ENCODE results near the gene TCF4.

Gene TCF4

DNA sequence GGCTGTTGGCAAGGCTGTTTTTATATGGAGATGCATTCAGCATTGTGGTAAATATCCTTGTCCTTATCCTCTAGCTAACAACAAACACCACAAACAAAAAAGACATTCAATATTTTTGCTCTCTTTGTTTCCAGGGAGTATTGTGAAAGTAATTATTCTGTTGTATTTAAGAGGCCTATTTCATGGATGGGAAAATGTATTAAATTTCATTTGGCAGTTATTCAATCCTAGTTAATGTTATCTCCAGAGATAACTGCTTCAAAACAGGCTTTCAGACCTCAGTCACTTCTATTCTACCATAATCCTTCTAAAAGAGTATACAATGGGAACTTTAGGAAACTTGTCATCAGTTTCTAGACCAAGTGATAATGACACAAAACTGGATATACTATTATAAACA is 348.3 kb downstream of the TCF4 start:
- TF ChIP-seq, protein P1, sequence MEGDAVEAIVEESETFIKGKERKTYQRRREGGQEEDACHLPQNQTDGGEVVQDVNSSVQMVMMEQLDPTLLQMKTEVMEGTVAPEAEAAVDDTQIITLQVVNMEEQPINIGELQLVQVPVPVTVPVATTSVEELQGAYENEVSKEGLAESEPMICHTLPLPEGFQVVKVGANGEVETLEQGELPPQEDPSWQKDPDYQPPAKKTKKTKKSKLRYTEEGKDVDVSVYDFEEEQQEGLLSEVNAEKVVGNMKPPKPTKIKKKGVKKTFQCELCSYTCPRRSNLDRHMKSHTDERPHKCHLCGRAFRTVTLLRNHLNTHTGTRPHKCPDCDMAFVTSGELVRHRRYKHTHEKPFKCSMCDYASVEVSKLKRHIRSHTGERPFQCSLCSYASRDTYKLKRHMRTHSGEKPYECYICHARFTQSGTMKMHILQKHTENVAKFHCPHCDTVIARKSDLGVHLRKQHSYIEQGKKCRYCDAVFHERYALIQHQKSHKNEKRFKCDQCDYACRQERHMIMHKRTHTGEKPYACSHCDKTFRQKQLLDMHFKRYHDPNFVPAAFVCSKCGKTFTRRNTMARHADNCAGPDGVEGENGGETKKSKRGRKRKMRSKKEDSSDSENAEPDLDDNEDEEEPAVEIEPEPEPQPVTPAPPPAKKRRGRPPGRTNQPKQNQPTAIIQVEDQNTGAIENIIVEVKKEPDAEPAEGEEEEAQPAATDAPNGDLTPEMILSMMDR (IDR thresholded peaks at IDR 0.05; ENCODE audit: low read depth, low read length, missing control alignments), result no peak
- no peak overlapping the region for H3K4me3 ChIP-seq (replicated peaks; ENCODE audit: low read depth, low read length)
- no peak for DNase-seq (ENCODE audit: extremely low read depth, low read depth)

DNA sequence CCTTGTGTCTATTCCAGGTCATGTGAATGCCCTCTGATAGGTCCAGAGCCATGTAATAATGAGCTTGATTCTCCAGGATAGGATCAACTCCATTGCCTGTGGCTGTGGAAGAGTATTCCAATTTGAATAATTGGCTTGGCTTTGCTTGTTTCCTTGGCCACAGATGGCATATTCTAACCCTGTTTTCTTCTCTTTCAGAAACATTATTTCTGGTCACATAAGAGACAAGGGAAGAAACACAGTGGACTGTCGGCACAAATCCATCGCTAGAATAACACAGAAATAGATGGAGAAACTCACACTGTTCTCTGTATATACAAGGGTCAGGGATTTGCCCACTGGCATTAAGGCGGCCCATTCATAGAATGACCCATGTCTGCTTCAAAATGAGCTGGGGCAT is 350.3 kb downstream of the TCF4 start:
- H3K4me3 ChIP-seq (replicated peaks; ENCODE audit: low read depth, low read length), result no peak overlapping the region
- no peak for DNase-seq (ENCODE audit: extremely low read depth, low read depth)
- TF ChIP-seq, protein P1 (IDR thresholded peaks at IDR 0.05; ENCODE audit: low read depth, low read length, missing control alignments), result no peak

DNA sequence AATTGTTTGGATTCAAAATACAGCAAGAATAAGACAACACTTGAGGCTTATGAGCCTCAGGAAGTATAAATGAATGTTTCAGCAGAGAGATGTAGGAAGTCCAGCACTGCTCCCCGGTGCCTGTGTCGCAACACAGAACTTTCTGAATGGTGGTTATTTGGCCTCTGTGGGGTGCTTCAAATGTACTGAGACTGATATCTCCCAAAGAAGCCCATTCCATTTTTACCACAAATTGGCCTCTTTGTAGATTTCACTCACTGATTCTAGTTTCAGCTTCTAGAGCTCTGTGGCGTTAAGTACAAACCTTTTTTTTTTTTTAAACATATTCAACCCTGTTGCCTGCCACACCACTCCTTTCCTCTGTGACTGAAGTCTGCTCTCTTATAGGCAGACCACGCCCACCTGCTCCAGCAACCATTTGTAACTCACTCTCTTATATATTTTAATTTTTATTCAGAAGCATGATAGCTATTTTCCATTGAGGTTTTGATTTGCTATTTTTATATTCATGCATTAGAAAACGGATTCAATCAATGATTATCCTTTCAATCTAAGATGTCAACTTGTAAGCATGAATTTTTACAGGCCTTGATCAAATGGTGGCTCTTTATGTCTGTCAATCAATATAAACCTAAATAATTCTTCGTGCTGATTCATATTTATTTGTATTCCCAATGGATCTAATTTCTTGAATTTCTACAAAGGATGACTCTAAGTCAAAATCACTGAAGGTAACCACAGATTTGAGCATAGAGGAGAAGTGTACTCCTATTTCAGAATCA is 351.7 kb downstream of the TCF4 start:
- DNase-seq (ENCODE audit: extremely low read depth, low read depth), result no peak
- H3K4me3 ChIP-seq (replicated peaks; ENCODE audit: low read depth, low read length), result no peak overlapping the region

DNA sequence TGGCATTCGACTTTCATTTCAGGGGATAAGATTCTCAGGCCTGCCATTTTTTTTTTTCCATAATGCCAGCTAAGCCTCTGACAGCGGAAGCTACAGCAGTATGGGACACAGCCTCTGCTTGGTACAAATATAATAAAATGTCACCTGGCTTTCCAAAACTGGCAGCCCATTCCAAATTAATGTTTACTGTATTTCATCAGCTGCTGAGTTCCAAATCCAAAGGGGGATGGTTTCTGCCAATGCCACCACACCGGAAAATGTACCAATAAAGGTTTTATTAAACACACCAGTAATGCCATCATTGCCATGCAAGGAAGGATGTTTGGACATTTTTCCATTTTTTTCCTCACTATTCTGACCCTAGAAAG is 352.9 kb downstream of the TCF4 start:
- no peak overlapping the region for H3K4me3 ChIP-seq (replicated peaks; ENCODE audit: low read depth, low read length)
- no peak for DNase-seq (ENCODE audit: extremely low read depth, low read depth)
- TF ChIP-seq, protein P1 (IDR thresholded peaks at IDR 0.05; ENCODE audit: low read depth, low read length, missing control alignments), result no peak

More for the DNA sequence above, 351.7 kb downstream of the TCF4 start:
- TF ChIP-seq, protein P1 (IDR thresholded peaks at IDR 0.05; ENCODE audit: low read depth, low read length, missing control alignments), result no peak

DNA sequence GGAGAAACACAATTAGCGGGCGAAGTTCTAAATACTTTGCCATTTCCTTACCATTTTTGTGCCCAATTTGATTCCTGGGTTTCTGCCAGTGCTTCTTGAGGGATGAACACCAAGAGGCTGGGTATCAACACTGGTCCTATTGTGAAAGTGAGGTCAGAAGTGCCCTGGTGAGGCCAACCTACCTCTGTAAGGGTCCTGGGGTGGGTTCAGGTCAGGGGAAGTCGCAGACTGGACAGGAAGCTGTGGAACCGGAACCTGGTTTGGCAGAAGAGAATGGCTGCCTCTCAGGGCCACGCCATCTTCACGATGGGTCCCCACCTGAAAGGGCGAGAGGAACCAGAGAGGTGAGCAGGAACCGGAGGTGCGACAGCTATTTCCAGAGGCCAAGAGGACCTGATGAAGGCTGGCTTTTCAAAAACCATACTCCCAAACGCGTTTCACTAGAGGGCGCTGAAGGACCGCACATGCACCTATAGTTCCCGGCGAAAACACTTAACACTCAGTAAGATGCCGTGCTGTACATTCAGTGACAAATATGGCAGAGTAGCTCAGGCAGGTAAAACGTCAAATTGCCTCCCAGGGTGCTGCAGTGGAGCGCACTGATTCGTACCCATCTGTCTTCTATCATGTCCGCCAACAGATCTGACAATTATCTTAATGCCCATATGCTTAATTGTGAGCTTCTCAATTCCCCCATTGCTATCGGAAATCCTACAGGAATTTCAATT is 353.5 kb downstream of the TCF4 start:
- H3K4me3 ChIP-seq (replicated peaks; ENCODE audit: low read depth, low read length), result no peak overlapping the region
- peak; percentile 69 for DNase-seq (ENCODE audit: extremely low read depth, low read depth)
- TF ChIP-seq, protein P1 (IDR thresholded peaks at IDR 0.05; ENCODE audit: low read depth, low read length, missing control alignments), result peak; percentile 80

DNA sequence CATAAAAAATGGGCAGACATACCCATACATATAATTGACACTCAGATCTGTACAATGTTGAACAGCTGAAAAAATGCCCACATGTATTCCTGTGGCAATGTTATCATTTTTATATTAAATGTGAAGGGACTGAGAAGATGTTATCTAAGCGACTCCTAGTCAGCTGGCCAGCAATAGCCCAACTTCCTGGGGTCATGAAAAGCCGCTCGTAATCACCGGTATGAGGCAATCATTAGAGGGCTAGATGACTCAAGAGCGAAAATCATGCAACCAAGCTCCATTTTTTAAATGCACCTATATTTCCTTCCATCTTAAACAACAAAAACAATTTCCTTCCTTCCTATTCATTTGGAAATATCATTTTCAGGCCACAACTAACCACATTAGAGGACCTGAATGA is 354.1 kb downstream of the TCF4 start:
- TF ChIP-seq, protein P1 (IDR thresholded peaks at IDR 0.05; ENCODE audit: low read depth, low read length, missing control alignments), result no peak
- H3K4me3 ChIP-seq (replicated peaks; ENCODE audit: low read depth, low read length), result no peak overlapping the region
- DNase-seq (ENCODE audit: extremely low read depth, low read depth), result no peak
